Measurements from ENCODE around the gene ZSWIM9.

DNA sequence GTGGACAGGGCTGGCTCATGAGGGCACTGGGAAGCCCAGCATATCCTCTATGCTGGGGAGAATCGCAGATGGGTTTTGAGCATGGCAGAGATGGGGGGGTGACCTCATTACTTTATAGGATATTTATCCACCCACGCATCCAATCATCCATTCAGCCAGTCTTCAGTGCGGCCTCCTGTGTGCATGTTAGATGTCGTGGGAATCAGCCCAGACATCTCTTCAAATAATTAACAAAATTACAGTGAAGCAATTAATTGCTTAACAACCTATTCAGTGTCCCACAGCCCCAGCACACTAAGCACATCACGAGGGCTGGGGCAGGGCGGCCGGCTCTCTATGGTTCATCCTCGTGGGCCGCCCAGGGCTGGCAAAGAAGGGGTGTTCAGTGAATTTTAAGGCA lies 21.9 kb upstream of the ZSWIM9 start:
- TF ChIP-seq CTCF (IDR thresholded peaks at IDR 0.05) (no peak), POLR2A (IDR thresholded peaks at IDR 0.05) (no peak)
